ENCODE results near the gene SNX6.
"Not testable (repeated sequence)": the region's sequence is repeated elsewhere in the genome, so short reads cannot be mapped to it uniquely, and the experiment has no call there.

GRCh38 chr14:34549276-34549966 lies 80.5 kb downstream of the SNX6 start:
- not testable (repeated sequence) for TF ChIP-seq CTCF, POLR2A, EP300 (IDR thresholded peaks at IDR 0.05)

All from ovary (tissue), 3 donors.